Measurements from ENCODE around the gene BARX1.
"Not testable (repeated sequence)": the region's sequence is repeated elsewhere in the genome, so short reads cannot be mapped to it uniquely, and the experiment has no call there.

BARX1 gene

GRCh38 chr9:93976973-93977372, 21.8 kb upstream of the BARX1 start:
- no peak for TF ChIP-seq JUND (IDR thresholded peaks at IDR 0.05; ENCODE audit: low read depth)
- in situ Hi-C loops (cut with HindIII; ENCODE audit: low pct_unique_long_range_greater_than_20kb, low sequenced_read_pairs) = no loop called here
- no peak for DNase-seq (ENCODE audit: low read depth in 1 of 2, low spot score in 1 of 2)

- no peak for DNase-seq (ENCODE audit: low read depth in 1 of 2, low spot score in 1 of 2)
- TF ChIP-seq JUND (IDR thresholded peaks at IDR 0.05; ENCODE audit: low read depth) = no peak
- in situ Hi-C loops (cut with HindIII; ENCODE audit: low pct_unique_long_range_greater_than_20kb, low sequenced_read_pairs) = no loop called here
These were observed 20.9 kb upstream of the BARX1 start for GRCh38 chr9:93976081-93976480.

- in situ Hi-C loops (cut with HindIII; ENCODE audit: low pct_unique_long_range_greater_than_20kb, low sequenced_read_pairs) = no loop called here
- TF ChIP-seq JUND (IDR thresholded peaks at IDR 0.05; ENCODE audit: low read depth) = no peak
- no peak for DNase-seq (ENCODE audit: low read depth in 1 of 2, low spot score in 1 of 2)
These were observed 20.1 kb upstream of the BARX1 start for GRCh38 chr9:93975262-93975661.

GRCh38 chr9:93974151-93974550, 19.0 kb upstream of the BARX1 start:
- no peak for TF ChIP-seq JUND (IDR thresholded peaks at IDR 0.05; ENCODE audit: low read depth)
- in situ Hi-C loops (cut with HindIII; ENCODE audit: low pct_unique_long_range_greater_than_20kb, low sequenced_read_pairs) = no loop called here
- no peak for DNase-seq (ENCODE audit: low read depth in 1 of 2, low spot score in 1 of 2)

GRCh38 chr9:93972655-93973054, 17.5 kb upstream of the BARX1 start:
- in situ Hi-C loops (cut with HindIII; ENCODE audit: low pct_unique_long_range_greater_than_20kb, low sequenced_read_pairs); DNase-seq (ENCODE audit: low read depth in 1 of 2, low spot score in 1 of 2): not testable (repeated sequence)

GRCh38 chr9:93969328-93969661, 14.1 kb upstream of the BARX1 start:
- TF ChIP-seq JUND (IDR thresholded peaks at IDR 0.05; ENCODE audit: low read depth) = no peak
- in situ Hi-C loops (cut with HindIII; ENCODE audit: low pct_unique_long_range_greater_than_20kb, low sequenced_read_pairs) = no loop called here
- no peak for DNase-seq (ENCODE audit: low read depth in 1 of 2, low spot score in 1 of 2)

GRCh38 chr9:93968451-93969327, 13.5 kb upstream of the BARX1 start:
- no peak for TF ChIP-seq JUND (IDR thresholded peaks at IDR 0.05; ENCODE audit: low read depth)
- DNase-seq (ENCODE audit: low read depth in 1 of 2, low spot score in 1 of 2) = no peak
- in situ Hi-C loops (cut with HindIII; ENCODE audit: low pct_unique_long_range_greater_than_20kb, low sequenced_read_pairs) = no loop called here

GRCh38 chr9:93967020-93967803, 12.1 kb upstream of the BARX1 start:
- in situ Hi-C loops (cut with HindIII; ENCODE audit: low pct_unique_long_range_greater_than_20kb, low sequenced_read_pairs) = no loop called here
- no peak for DNase-seq (ENCODE audit: low read depth in 1 of 2, low spot score in 1 of 2)
- no peak for TF ChIP-seq JUND (IDR thresholded peaks at IDR 0.05; ENCODE audit: low read depth)

GRCh38 chr9:93965830-93966577, 10.8 kb upstream of the BARX1 start:
- in situ Hi-C loops (cut with HindIII; ENCODE audit: low pct_unique_long_range_greater_than_20kb, low sequenced_read_pairs) = no loop called here
- no peak for TF ChIP-seq JUND (IDR thresholded peaks at IDR 0.05; ENCODE audit: low read depth)
- peak in 1 of 2 experiments; percentile 58 for DNase-seq (ENCODE audit: low read depth in 1 of 2, low spot score in 1 of 2)

GRCh38 chr9:93964685-93965084, 9.5 kb upstream of the BARX1 start:
- in situ Hi-C loops (cut with HindIII; ENCODE audit: low pct_unique_long_range_greater_than_20kb, low sequenced_read_pairs) = no loop called here
- no peak for TF ChIP-seq JUND (IDR thresholded peaks at IDR 0.05; ENCODE audit: low read depth)
- no peak for DNase-seq (ENCODE audit: low read depth in 1 of 2, low spot score in 1 of 2)

GRCh38 chr9:93963969-93964368, 8.8 kb upstream of the BARX1 start:
- in situ Hi-C loops (cut with HindIII; ENCODE audit: low pct_unique_long_range_greater_than_20kb, low sequenced_read_pairs) = no loop called here

GRCh38 chr9:93963489-93963888, 8.3 kb upstream of the BARX1 start:
- DNase-seq (ENCODE audit: low read depth in 1 of 2, low spot score in 1 of 2); in situ Hi-C loops (cut with HindIII; ENCODE audit: low pct_unique_long_range_greater_than_20kb, low sequenced_read_pairs): not testable (repeated sequence)

More at GRCh38 chr9:93963969-93964368, 8.8 kb upstream of the BARX1 start:
- TF ChIP-seq JUND (IDR thresholded peaks at IDR 0.05; ENCODE audit: low read depth) = no peak
- DNase-seq (ENCODE audit: low read depth in 1 of 2, low spot score in 1 of 2) = no peak

Data from T47D (cell line).